ENCODE measurements around the gene SH3PXD2A. TPM values are rescaled to one million over a fixed set of nuclear protein-coding genes. Genes with fewer than 3 reads are reported as not detected.

Gene SH3PXD2A
- total and polyA plus RNA-seq, 3 donors from 2014 or later: 10.8 to 12.1 (median 12.0) TPM

GRCh38 chr10:103764296-103765088, 90.9 kb downstream of the SH3PXD2A start:
- intact Hi-C loops (cut with DNase I; ENCODE audit: low total_unique reads): no loop called here
- Histone ChIP-seq H3K4me3 (no peak overlapping the region), H3K4me1 (peaks cover 3% of the 10 kb centered on the region), H3K27me3 (no peaks in the 10 kb centered on the region), H3K36me3 (ENCODE audit: low read depth, missing control alignments) (no peaks in the 10 kb centered on the region), H3K9me3 (no peaks in the 10 kb centered on the region), H3K27ac (no peak overlapping the region)
- WGBS, 2 donors: 79 to 86% methylated on average over 7 of the region's 7 CpGs
- TF ChIP-seq POLR2A (IDR thresholded peaks at IDR 0.05): no peak
- no peak for TF ChIP-seq CTCF (IDR thresholded peaks at IDR 0.05)
- DNase-seq: no peak

GRCh38 chr10:103763374-103764202, 91.8 kb downstream of the SH3PXD2A start:
- DNase-seq: no peak
- Histone ChIP-seq H3K27me3 (no peaks in the 10 kb centered on the region), H3K4me3 (no peak overlapping the region), H3K36me3 (ENCODE audit: low read depth, missing control alignments) (no peaks in the 10 kb centered on the region), H3K9me3 (no peaks in the 10 kb centered on the region), H3K4me1 (peaks cover 7% of the 10 kb centered on the region), H3K27ac (no peak overlapping the region)
- WGBS, 2 donors: 81 to 91% methylated on average over 5 to 7 of the region's 7 CpGs
- TF ChIP-seq CTCF (IDR thresholded peaks at IDR 0.05) (no peak), POLR2A (IDR thresholded peaks at IDR 0.05) (no peak)
- intact Hi-C loops (cut with DNase I; ENCODE audit: low total_unique reads): no loop called here

GRCh38 chr10:103762916-103763315, 92.5 kb downstream of the SH3PXD2A start:
- no peaks in the 10 kb centered on the region for H3K36me3 ChIP-seq (ENCODE audit: low read depth, missing control alignments)
- no peaks in the 10 kb centered on the region for H3K27me3 ChIP-seq
- H3K4me1 ChIP-seq: peaks cover 9% of the 10 kb centered on the region
- H3K27ac ChIP-seq: no peak overlapping the region
- intact Hi-C loops (cut with DNase I; ENCODE audit: low total_unique reads): no loop called here
- H3K4me3 ChIP-seq: no peak overlapping the region
- WGBS, 2 donors: 95 to 96% methylated on average over 2 of the region's 2 CpGs
- TF ChIP-seq CTCF (IDR thresholded peaks at IDR 0.05) (no peak), POLR2A (IDR thresholded peaks at IDR 0.05) (no peak)
- DNase-seq: no peak
- no peaks in the 10 kb centered on the region for H3K9me3 ChIP-seq

- no peaks in the 10 kb centered on the region for H3K27me3 ChIP-seq
- intact Hi-C loops (cut with DNase I; ENCODE audit: low total_unique reads): no loop called here
- DNase-seq: no peak
- 93 to 98% methylated on average over 4 of the region's 4 CpGs for whole genome bisulfite sequencing, 2 donors
- TF ChIP-seq CTCF (IDR thresholded peaks at IDR 0.05): no peak
- no peak overlapping the region for H3K4me3 ChIP-seq
- no peak overlapping the region for H3K27ac ChIP-seq
- peaks cover 17% of the 10 kb centered on the region for H3K4me1 ChIP-seq
- no peaks in the 10 kb centered on the region for H3K36me3 ChIP-seq (ENCODE audit: low read depth, missing control alignments)
- H3K9me3 ChIP-seq: no peaks in the 10 kb centered on the region
Measured at GRCh38 chr10:103762162-103762561, 93.2 kb downstream of the SH3PXD2A start.
